Daoy (cell line): ENCODE results near the gene SHROOM1. TPM values are rescaled to one million over a fixed set of nuclear protein-coding genes. Genes with fewer than 3 reads are reported as not detected.
"Not testable (repeated sequence)": the region's sequence is repeated elsewhere in the genome, so short reads cannot be mapped to it uniquely, and the experiment has no call there.

Experiments used
- DNase-seq: peaks from one replicate; pipeline ENCODE4 v3.0.0-alpha.2; 2015; ENCODE audit warnings: low read depth
- total RNA-seq: library from RNA; depleted of rRNA; stranded (reverse); fragments of >200 nt; shearing (Covaris generic); gene quantifications from 2 replicates; pipeline ENCODE4 v1.2.3, GENCODE V29; 2014; rRNA removed

Gene SHROOM1
- total RNA-seq, result 8.2 and 8.3 TPM in 2 replicates

- DNase-seq, result peak; percentile 70
Measured at GRCh38 chr5:132830436-132831094, at the start of gene SHROOM1. TSS of gene SHROOM1 (minus strand) at chr5:132830647. CDS start at chr5:132826140, 4,507 bp downstream.

DNA sequence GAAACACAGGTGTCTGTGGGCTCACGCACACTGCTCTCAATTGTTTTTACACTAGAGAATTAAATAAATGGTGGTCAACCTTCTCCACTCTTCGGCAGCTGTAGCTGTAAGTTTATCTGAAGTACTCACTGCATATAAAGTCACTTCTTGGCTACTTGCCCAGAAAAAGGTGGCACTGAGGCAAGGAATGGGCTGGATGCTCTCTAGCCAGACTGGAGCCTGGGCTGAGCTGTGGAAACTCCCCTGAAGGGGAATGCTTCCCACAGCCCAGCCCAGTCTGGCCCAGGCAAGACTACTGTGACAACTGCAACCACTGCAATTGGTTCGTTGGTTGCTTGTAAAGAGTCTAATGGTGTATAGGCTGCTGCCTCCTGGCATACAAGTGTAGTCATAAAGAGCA, 47.5 kb upstream of the SHROOM1 start:
- DNase-seq, result peak; percentile 19

- DNase-seq, result no peak
Measured at GRCh38 chr5:132877466-132877865, 47.0 kb upstream of the SHROOM1 start.

- DNase-seq, result no peak
Measured at GRCh38 chr5:132876020-132876759, 45.7 kb upstream of the SHROOM1 start.

DNA sequence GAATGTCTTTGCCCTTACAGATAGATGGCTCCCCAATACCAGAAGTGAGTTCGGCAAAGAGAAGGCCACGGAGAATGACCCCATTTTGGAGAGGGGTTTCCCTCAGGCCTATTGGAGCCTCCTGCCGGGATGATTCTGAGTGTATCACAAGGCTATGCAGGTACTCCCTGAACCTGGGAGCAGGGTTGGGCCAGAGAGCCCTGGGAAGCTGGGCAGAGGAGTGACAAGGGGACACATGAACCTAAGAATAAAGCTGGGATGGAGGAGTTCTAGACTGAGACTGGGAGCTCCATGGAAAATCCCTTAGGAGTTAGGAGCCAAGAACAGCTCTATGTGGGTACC, 43.5 kb upstream of the SHROOM1 start:
- no peak for DNase-seq

- DNase-seq, result no peak
Measured at GRCh38 chr5:132873119-132873929, 42.9 kb upstream of the SHROOM1 start, which contains the start of gene LEAP2. TSS of gene LEAP2 (plus strand) at chr5:132873668. CDS start at chr5:132873695, 27 bp downstream.

GRCh38 chr5:132872788-132873118, 42.3 kb upstream of the SHROOM1 start:
- DNase-seq, result no peak

- no peak for DNase-seq
Measured at GRCh38 chr5:132871459-132872284, 41.2 kb upstream of the SHROOM1 start.

DNA sequence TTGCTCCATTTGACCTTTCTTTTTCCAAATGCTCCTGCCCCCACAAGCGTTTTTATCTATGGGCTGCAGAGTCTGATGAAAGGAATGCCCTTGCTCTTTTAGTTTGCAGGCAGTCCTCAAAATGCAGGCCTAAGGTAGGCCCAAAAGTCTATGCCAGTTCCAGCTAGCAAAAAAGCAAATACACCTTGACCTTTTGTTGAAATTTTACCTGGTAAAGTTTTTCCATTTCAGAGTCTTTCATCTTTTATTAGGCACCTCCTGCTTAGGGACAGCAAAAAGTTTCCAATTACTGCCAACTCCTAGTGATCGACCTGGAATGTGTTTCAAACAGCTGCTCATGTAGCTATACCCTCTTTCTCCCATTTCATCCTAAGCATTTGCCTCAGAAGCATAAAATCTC, 40.4 kb upstream of the SHROOM1 start:
- no peak for DNase-seq

DNA sequence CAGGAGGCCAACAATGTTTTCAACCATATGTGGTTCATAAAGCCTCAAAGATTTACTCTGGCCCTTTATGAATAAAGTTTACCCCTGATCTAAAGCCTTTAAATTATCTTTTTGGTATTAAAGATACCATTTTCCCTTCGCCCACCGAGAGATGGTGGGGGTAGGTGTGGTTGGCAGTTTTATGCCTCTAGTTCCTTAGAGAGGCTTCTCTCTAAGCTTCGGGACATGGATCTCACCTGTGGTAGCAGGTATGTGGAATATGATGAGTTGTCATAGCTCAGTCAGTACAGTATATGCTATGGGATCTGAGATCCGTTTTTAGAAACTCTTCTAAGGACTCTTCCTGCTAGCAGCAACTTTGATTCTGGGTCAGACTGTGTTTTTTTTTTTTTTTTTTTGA, 38.3 kb upstream of the SHROOM1 start:
- DNase-seq, result no peak

- no peak for DNase-seq
Measured at GRCh38 chr5:132867046-132867451, 36.6 kb upstream of the SHROOM1 start.

- DNase-seq, result peak; percentile 99
Measured at GRCh38 chr5:132866342-132867045, 36.0 kb upstream of the SHROOM1 start, which contains the start of the genes GDF9 and UQCRQ. TSS of gene GDF9 (minus strand) at chr5:132866469. CDS start at chr5:132864533, 1,936 bp downstream. TSS of gene UQCRQ (plus strand) at chr5:132866642. CDS start at chr5:132866882, 240 bp downstream.

DNA sequence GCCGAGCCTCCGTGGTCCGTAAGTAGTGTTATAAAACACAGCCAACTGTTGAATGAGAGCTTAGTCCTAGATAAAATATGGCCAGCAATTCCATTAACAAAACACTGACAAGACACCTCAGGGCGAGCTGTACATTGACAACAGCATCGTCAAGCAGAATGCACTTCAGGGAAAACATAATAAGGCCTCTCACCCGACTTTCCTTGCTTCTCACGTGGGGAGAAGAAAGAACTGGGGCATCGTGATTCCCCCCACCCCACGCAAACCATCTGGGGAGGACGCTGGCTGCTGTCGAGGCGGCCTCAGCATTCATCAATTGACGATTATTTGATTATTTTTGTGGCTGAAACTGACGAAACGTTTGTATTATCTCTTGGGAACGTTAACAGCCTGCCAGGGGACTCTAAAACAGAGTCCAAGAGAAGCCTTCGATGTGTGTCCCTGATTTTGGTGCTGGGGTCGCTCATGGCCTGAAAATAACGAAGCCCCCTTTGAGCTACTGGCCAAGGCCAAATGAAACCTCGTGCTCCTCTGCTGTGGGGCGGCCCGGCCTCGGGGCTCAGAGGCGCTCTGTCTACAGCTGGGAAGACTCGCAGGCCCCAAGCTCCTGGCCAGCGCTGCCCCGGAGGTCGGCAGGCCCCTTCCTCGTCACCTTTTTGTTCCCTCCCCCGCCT, 35.4 kb upstream of the SHROOM1 start:
- DNase-seq, result no peak

- DNase-seq, result no peak
Measured at GRCh38 chr5:132860742-132861141, 30.3 kb upstream of the SHROOM1 start.

- no peak for DNase-seq
Measured at GRCh38 chr5:132859889-132860437, 29.5 kb upstream of the SHROOM1 start.

DNA sequence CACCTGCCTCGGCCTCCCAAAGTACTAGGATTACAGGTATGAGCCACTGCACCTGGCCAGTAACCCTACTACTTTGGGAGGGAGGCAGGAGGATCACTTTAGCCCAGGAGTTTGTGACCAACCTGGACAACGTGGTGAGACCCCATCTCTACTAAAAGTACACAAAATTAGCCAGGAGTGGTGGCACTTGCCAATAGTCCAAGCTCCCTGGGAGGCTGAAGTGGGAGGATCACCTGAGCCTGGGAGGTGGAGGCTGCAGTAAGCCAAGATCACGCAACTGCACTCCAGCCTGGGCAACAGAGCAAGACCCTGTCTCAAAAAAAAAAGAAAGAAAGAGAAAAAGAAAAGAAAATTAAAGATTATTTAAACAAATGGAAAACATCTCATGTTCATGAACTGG, 25.6 kb upstream of the SHROOM1 start:
- DNase-seq, result no peak

GRCh38 chr5:132854992-132855391, 24.5 kb upstream of the SHROOM1 start:
- DNase-seq, result not testable (repeated sequence)

- DNase-seq, result no peak
Measured at GRCh38 chr5:132854301-132854700, 23.9 kb upstream of the SHROOM1 start.

DNA sequence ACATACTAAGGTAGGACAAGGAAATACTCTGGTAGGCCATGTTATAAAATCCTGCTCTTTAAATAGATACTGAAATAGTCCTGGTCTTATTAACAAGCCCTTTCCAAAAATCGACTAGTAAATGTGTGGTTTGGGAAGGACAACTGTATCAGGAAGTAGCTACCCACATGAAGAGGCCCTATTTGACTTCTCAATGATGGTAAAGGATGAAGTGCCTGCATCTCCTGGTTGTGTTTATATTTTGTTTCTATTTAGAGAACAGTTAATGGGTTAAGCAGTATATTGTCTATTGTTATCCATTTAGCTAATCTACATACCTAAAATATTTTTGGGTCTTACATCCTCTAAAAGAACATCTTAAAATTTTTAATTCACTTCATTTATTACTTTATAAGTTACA, 23.3 kb upstream of the SHROOM1 start:
- no peak for DNase-seq

- DNase-seq, result no peak
Measured at GRCh38 chr5:132853323-132853722, 22.9 kb upstream of the SHROOM1 start.
